GM18520 (cell line): Measurements from ENCODE around the gene TNFRSF1A.

Experiments
- ATAC-seq: cut with Tn5 transposase; IDR thresholded peaks from one replicate; pipeline ENCODE4 v1.9.1; 2021; ENCODE audit not compliant: unreplicated experiment

Gene TNFRSF1A

GRCh38 chr12:6341417-6342139, at the start of gene TNFRSF1A:
Gene TNFRSF1A, minus strand, starts transcription at chr12:6342076. Its CDS starts 262 bp downstream, at chr12:6341814.
- no peak for ATAC-seq

GRCh38 chr12:6391013-6391412, 49.1 kb upstream of the TNFRSF1A start:
- ATAC-seq = no peak

DNA sequence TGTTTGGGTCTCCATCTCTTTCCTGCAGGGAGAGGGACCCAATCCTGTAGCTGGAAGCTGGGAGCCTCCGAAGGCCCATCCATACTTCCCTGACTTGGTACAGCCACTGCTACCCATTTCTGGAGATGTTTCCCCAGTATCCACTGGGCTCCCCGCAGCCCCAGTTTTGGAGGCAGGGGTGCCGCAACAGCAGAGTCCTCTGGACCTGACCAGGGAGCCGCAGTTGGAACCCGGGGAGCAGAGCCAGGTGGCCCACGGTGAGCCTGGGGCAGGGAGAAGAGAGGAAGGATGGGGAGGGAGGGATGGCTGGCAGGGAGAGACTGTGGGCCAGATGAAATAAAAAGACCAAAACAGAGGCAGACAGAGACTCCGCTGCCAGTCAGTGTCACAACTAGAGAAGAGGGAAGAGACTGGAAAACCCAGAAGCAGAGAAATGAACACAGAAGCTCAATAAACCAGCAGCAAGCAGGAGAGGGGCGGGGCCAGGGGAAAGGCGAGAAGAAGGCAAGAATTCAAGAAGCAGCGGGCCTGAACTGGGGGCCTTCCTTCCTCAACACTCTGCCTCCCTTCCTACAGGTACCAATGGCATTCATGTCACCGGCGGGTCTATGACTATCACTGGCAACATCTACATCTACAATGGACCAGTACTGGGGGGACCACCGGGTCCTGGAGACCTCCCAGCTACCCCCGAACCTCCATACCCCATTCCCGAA, 48.4 kb upstream of the TNFRSF1A start:
- no peak for ATAC-seq

DNA sequence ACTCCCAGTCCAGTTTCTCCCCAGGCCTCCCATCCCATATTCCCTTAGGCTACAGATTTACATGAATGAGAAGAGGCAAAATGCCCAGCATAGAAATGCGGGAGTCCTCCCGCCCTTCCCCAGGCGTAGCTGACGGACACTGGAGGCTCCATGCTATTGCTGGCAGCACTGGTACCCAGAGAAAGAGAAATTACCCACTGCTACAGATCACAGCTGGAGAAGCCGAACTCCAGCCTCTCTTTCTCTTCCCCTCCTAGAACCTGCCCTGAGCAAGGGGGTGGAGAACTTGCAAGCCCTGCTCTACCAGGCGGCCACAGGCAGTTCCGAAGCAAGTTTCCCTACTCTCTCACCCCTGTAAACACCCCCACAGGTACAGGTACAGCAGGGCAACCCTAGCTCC, 45.7 kb upstream of the TNFRSF1A start:
- ATAC-seq = no peak

GRCh38 chr12:6386491-6386890, 44.6 kb upstream of the TNFRSF1A start:
- ATAC-seq = no peak

GRCh38 chr12:6386038-6386437, 44.2 kb upstream of the TNFRSF1A start:
- ATAC-seq = no peak

- no peak for ATAC-seq
These were observed 42.9 kb upstream of the TNFRSF1A start for GRCh38 chr12:6384499-6385436.

GRCh38 chr12:6383572-6384498, 42.0 kb upstream of the TNFRSF1A start, which contains the start of gene LTBR:
Gene LTBR, plus strand, starts transcription at chr12:6384162. Its CDS starts 197 bp downstream, at chr12:6384359.
- ATAC-seq = no peak

DNA sequence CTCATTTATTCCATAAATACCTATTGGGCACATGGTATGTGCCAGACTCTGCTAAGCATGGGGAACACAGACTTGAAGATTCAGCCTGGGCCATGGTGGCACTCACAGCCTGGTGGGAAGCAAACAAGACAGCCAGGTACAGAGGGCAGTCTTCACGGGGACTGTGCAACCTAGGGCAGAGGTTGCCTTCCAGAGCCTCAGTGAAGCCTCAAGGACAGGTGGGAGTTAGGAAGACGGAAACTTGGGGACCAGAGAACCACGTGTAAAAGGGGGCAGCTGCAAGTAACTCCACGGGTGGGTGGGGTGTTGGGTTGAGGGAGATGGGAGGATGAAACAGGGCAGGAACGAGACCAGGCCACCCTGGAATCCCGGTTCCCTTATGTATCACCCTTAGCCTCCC, 41.1 kb upstream of the TNFRSF1A start:
- ATAC-seq = no peak

DNA sequence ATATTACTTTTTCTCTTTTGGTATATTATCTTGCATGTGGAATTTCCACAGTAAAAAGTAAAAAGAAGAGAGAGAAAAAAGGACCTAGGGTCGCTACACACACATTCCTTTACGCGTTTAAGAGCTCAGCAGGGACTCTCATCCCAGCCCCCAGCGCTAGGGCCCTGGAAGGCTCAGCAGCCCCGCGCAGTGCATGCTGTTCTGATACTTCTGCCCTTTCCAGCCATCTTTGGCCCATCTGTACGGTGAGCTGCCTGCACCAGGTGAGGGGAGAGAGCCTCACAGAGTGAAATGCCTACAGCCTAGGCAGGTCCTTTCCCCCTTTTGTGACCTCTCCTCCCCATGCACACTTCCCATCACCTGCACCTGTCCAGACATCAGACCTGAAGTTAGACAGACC, 40.5 kb upstream of the TNFRSF1A start:
- ATAC-seq = no peak

GRCh38 chr12:6380141-6381121, 38.6 kb upstream of the TNFRSF1A start:
- no peak for ATAC-seq

DNA sequence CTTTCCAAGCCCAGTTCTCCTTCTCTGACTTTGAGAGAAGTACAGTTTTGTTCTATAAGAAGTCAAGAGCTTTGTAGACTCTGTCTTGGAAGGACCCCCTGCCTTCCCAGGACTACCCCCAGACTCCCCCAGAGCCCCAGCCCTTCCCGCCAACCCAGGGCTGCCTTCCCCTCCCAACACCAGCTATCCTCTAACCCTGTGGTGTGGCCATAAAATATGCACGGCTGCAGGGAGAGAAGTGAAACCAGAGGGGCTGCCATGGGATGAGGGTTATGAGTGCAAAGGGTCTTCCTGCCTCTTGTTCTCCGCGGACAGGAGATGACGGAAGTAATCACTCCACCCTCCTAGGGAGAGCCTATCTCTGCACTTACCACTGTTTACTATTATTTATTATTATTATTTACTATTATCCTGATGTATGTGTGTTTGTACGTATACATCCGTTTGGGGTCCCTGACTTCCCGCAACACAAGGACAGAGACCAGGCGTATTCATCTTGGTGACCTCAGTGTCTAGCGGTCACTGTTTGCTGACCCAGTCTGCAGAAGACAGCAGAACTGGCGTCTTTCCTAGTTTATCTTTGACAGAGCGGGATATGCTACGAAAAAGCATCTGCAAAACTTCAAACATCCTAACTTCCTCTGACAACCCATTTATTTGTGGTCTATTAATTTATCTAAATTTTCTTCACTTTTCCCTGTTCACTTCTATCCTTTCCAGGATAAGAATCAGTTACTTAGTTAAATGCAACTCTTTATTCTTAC, 37.0 kb upstream of the TNFRSF1A start:
- ATAC-seq = no peak

DNA sequence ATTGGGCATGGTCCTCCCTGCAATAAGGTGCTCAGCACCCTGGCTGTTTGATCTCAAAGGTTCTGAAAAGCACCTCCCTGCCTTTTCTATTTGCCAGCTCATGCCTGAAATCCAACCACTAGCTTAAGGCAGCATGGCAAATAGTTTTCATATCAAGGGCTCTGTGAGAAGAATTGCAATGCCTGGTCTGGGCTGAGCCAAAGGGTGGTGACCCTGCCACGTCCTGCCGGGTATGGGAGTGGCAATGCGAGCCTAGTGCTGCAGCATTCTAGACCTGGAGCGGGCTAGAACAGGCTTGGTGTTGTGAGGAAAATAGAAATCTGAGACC, 35.8 kb upstream of the TNFRSF1A start:
- no peak for ATAC-seq

DNA sequence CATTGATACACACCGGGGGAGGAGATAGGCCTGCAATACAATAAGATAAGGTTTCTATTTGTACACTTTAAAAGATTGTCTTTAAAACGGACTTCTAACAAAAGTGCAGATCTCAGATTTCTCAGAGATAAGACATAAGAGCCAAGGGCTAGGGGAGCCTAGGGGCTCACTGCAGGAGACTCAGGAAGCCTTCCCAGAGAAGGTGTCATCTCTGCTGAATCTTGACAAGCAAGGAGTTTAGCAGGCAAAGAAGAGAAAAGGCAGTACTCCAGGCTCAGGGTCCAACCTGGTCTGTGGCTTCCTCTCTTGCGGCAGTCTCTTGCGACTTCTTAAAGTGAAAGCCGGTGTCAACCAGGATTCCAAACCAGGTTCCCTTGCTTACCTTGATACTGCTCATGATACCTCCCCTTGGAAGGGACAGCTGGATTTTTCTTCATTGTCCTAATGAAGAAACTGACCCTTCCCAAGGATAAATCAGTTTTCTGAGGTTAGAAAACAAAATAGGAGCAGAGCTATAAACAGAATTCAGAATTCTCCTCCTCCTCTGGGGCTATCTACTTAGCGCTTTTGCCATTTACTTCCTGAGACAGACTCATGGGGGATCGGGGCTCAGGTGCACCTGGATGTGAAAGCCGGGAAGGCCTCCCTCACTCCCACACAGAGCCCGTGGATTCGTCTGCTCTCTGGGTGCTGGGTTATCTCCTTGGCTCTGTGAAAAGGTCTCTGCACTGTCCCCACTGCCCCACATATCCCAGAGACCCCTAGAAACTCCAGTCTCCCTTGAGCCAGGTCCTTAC, 35.2 kb upstream of the TNFRSF1A start:
- ATAC-seq = no peak

DNA sequence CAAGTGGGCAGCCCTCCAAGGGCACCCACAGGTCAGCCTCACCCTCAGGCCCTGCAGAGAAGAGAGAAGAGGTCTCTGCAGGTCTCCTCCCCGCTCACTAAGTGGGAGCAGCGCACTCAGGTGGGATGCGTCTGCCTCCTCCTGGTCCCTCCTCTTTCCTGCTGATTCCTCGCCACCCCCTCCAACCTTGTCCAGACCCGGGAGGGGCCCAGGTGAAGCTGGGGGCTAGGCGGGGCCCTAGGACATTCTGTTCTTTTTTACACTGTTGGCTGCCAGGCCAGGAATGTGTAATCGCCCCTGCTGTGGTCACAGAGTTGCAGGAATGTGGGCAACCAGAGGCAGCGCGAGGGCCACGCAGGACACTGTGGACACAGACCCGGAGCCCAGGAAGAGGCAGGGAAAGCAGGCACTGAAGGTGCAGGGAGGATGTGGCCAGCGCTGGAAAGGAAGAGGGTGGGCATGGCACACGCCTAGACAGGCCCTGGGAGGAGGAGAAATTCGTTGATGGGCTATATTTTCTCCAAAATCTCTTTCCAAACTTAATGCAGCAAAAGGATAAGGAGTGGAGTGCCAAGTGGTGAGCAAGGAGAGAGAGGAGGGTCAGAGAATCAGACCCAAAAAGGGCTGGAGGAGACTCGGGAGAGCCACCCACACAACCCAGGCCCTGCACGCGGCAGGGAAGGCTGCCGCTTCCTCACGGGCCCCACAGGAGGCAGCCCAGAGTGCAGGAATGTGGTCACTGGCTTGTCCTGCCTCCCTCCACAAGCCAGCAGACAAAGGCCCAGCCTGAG, 34.4 kb upstream of the TNFRSF1A start:
- no peak for ATAC-seq

DNA sequence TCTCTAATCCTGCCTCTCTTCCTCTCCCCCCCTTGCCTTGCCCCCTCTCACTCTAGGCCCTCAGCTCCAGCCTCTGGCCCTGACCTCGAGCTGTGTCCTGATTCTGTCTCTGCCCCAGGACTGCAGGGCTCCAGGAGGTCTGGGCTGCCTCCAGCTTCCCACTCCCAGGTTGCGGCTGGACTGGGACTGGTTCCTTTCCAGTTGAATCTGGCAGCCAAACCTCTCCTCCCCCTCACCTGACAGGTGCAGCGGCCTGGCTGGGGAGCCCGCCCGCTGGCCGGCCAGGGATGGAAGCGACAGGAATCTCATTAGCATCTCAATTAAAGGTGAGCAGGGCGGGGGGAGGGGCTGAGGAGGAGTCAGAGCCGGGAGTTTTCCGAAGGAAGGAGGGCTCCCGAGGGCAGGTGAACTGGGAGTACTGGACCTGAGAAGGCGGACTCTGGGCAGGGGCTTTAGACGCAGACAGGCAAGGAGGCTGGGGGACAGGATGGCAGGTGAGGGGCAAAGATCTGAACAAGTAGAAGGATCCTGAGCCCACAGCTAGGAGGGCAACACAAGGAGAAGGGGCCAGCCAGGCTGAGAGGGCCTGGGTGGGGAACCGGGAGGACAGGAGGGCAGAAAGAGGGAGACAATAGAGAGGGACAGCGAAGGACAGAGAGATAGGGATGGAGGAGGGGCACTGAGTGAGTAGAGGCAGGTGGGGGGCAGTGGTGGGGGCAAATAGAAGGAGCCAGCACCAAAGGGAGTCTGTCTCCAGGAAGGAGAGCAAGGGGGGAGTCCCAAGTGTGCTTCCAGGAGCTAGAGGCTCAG, 33.6 kb upstream of the TNFRSF1A start, which contains the start of gene SCNN1A:
Gene SCNN1A (minus strand): TSS at position 295 of the 810 bp plus-strand sequence. CDS start 780 bp downstream, outside the sequence.
- no peak for ATAC-seq
